Measurements from ENCODE around the gene IFNA10.
"Not testable (repeated sequence)": the region's sequence is repeated elsewhere in the genome, so short reads cannot be mapped to it uniquely, and the experiment has no call there.

The IFNA10 gene

GRCh38 chr9:21187487-21187886, 19.5 kb downstream of the IFNA10 start, which contains the start of gene IFNA4:
Gene IFNA4 (minus strand): TSS chr9:21187587. CDS start chr9:21187531, 56 bp downstream.
- not testable (repeated sequence) for DNase-seq

DNA sequence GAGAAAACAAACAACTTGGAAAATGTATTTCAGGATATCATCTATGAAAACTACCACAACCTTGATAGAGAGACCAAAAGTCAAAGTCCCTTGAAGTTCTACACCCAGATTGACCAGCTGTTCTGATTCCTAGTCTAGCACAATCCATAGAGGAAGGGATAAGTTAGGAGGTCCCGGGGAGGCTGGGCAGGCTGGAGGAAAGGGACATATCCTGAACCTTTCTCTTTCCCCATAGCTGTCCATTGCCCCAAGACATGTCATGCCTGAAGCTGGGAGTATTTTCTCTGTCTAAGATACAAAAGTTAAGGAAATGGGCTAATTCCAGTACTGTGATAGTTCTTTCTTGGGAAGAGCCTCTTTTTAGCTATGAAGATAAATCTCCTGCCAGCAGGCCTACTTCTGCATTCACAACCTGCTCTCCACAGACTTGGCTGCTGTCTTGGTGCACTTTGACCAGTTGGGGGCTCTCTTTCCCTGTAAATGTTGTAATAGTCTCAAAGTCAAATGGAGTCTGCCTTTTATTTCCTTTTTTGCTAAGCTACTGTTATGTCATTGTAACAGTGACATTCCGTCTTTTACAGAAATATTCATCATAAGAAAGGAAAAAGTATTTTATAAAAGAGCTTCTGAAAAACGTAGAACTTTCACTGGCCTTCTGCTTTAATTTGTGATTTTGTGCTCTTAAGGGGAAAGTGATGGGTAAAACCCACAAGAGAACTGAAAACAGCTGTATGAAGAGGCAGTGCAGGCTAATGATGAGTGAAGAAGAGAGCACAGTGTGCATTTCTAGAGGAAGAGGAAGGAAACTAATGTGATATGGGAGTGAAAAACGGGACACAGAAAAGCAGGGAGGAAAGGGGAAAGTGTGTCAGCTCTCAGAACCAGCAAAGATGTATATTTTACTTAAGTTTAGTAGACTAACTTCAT, 23.9 kb downstream of the IFNA10 start:
- not testable (repeated sequence) for DNase-seq

DNA sequence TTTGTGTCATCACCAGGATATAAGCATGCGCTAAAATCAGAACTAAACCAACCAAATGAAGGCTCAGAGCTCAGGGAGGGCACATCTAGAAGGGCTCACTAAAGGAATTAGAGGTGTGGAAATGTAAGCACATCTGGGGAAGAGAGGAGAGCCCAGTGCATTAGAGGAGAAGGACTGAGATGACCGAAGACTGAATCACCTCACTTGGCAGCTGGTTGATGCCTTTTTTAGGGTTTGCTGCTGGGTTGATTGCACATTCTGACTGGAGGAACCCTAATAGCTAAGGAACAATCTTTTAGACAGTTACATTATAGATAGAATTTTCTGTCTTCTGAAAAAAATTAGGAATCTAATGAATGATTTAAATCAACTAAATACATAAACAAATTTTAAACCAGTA, 32.3 kb downstream of the IFNA10 start:
- no peak for DNase-seq

DNA sequence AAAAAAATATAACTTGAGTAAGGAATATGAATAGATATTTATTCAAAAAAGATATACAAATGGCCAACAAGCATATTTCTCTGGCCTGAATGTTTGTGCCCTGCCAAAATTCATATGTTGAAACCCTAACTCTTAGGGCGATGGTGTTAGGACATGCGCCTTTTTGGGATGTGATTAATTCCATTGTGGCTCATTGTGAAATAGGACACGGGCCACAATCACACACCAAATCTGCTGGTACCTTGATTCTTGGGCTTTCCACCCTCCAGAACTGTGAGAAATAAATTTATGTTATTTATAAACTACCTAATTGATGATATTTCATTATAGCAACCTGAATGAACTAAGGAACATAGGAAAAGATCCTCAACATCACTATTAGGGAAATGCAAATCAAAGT, 34.8 kb downstream of the IFNA10 start:
- no peak for DNase-seq

GRCh38 chr9:21171351-21171750, 35.6 kb downstream of the IFNA10 start:
- no peak for DNase-seq

- not testable (repeated sequence) for DNase-seq
Measured at GRCh38 chr9:21166560-21166959, 40.4 kb downstream of the IFNA10 start, which contains the start of gene IFNA21. Gene IFNA21 (minus strand): TSS chr9:21166660. CDS start chr9:21166612, 48 bp downstream.

DNA sequence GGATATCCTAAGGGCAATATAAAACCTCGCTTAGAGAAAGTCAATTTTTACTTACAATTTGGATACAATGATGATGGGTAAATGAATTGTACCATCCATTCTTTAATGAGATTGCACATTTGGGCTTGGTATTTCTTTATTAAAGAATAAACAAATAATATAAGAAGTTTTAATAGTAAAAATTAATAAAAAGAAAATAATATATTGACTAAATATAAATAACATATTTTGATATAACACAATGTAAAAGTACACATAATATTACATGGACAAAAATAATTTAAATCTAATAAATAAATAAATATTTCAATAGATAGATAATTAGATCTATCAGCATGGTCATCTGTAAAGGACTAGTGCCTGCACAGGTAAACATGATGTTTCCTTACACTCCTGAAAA, 41.4 kb downstream of the IFNA10 start:
- DNase-seq: no peak

GRCh38 chr9:21160178-21160577, 46.8 kb downstream of the IFNA10 start:
- DNase-seq: no peak
